ENCODE measurements around the gene SRCAP. TPM values are rescaled to one million over a fixed set of nuclear protein-coding genes. Genes with fewer than 3 reads are reported as not detected.

SRCAP gene
- total RNA-seq, 1 experiment from 2014 or later, result 13.2 TPM

DNA sequence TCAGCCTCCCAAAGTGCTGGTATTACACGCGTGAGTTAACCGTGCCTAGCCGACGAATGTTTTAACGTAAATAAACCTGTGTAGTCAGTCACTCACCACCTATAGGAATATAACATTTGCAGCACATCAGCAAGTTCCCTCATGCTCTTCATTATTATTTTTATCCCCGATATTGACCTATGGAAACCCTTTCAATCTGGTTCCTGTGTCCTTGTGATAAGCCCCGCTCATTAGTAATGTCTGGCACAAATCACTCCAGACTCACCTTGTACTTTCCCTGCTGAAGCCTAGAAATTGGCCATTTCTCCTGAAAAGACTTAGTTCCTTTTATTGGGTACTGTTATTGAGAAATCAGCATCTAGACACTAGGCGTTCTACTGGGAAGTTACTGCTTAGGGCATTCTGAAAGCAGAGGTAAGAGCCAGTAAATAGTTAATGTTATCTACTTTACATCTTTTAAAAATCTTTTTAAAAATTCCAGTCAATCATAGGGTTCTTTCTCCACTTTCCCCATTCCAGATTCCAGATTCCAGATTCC is 47.7 kb downstream of the SRCAP start:
- DNase-seq, result no peak
- Histone ChIP-seq H2AFZ (ENCODE audit: low read length) (no peak overlapping the region), H3K9me2 (replicated peaks; ENCODE audit: insufficient read depth, low read length) (no peaks in the 10 kb centered on the region), H3K4me2 (ENCODE audit: low read depth, low read length, poor library complexity, severe bottlenecking) (no peak overlapping the region), H3K27me3 (ENCODE audit: low read length) (no peaks in the 10 kb centered on the region), H3K4me3 (ENCODE audit: low read length) (no peak overlapping the region), H3K36me3 (ENCODE audit: insufficient read depth, low read length) (peaks cover 22% of the 10 kb centered on the region; the same call in 1 of the 2 replicates), H4K20me1 (ENCODE audit: insufficient read depth, low read depth, low read length) (0 out of 2 replicates have a peak, but pooled peaks cover 6% of the 10 kb centered on the region), H3K4me1 (ENCODE audit: low read length) (peaks cover 15% of the 10 kb centered on the region), H3K9ac (ENCODE audit: low read length) (no peak overlapping the region), H3K27ac (ENCODE audit: low read length) (peak overlapping the region; percentile 1; the same call in 1 of the 2 replicates), H3K79me2 (ENCODE audit: low read length) (peaks cover 24% of the 10 kb centered on the region), H3K9me3 (ENCODE audit: low read length) (no peaks in the 10 kb centered on the region)

DNA sequence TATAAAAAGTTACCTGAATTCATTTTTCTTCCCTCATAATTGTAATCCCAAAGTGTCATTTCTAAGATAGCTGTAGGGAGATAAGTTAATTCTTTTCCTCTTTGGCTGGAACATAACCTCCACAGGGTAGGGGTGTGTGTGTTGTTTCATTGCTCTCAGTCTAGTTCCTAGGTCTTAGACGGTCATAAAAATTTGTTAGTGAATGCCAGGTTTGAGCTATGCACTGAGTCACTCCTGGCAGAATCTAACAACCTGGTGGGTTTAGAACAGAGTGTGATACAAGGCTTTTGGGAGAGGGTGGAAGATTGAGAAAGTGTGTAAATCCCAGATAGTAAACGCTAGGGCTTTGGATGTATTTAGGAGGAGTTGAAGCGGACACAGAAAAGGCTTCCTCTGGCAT is 48.4 kb downstream of the SRCAP start:
- DNase-seq, result no peak
- Histone ChIP-seq H3K9ac (ENCODE audit: low read length) (peak overlapping the region; percentile 60), H3K79me2 (ENCODE audit: low read length) (peaks cover 24% of the 10 kb centered on the region), H4K20me1 (ENCODE audit: insufficient read depth, low read depth, low read length) (0 out of 2 replicates have a peak, but pooled peaks cover 6% of the 10 kb centered on the region), H3K36me3 (ENCODE audit: insufficient read depth, low read length) (peaks cover 16% of the 10 kb centered on the region; the same call in 1 of the 2 replicates), H2AFZ (ENCODE audit: low read length) (no peak overlapping the region; the same call in 1 of the 2 replicates), H3K27ac (ENCODE audit: low read length) (peak overlapping the region; percentile 1; the same call in 1 of the 2 replicates), H3K9me3 (ENCODE audit: low read length) (no peaks in the 10 kb centered on the region), H3K9me2 (replicated peaks; ENCODE audit: insufficient read depth, low read length) (no peaks in the 10 kb centered on the region), H3K27me3 (ENCODE audit: low read length) (no peaks in the 10 kb centered on the region), H3K4me3 (ENCODE audit: low read length) (peak overlapping the region; percentile 73; the same call in 1 of the 2 replicates), H3K4me1 (ENCODE audit: low read length) (peaks cover 15% of the 10 kb centered on the region), H3K4me2 (ENCODE audit: low read depth, low read length, poor library complexity, severe bottlenecking) (peak overlapping the region; percentile 63)

DNA sequence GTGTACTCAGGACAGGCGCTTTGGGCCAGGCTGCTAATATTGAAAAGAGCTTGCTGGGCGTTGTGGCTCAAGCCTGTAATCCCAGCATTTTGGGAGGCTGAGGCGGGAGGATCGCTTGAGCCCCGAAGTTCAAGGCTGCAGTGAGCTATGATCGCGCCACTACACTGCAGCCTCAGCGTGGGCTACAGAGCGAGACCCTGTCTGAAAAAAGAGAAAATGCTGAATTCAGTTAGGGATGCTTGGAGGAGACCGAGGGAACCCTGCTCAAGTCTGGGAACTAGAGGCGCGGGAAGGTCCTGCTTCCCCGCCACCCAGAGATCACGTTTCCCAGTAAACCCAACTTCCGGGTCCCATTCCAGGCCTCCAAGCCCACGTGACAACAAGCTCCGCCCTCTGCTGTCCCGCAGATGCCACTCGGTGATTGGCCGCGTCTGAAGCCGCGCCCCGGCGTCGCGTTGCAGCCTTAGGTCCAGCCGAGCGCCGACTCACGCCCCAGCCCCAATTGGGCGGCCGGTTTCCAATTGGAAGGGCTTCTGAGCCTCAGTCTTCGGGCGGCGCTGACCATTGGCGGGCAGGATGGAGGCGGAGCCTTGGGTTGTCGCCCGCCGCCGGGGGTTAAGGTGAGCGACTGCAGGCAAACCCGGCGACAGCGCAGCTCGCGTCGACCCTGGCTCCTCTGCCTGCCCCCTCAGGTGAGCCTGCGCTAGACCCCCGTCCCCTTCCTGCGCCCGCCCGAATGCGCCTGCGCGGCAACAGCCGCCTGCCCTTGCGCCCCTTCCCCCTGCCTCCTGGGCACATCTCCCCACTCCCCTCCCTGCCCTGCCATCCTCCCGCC is 49.0 kb downstream of the SRCAP start, which contains the start of gene PHKG2:
Gene PHKG2 (plus strand): TSS at position 627 of the 835 bp plus-strand sequence. CDS start 396 bp downstream, outside the sequence.
- Histone ChIP-seq H3K4me2 (ENCODE audit: low read depth, low read length, poor library complexity, severe bottlenecking) (peak within 1 kb of the TSS; percentile 69), H2AFZ (ENCODE audit: low read length) (no peak within 1 kb of the TSS; the same call in 1 of the 2 replicates), H3K9me3 (ENCODE audit: low read length) (no peaks in the 10 kb centered on the region), H4K20me1 (ENCODE audit: insufficient read depth, low read depth, low read length) (0 out of 2 replicates have a peak, but pooled peaks cover 6% of the 10 kb centered on the region), H3K27ac (ENCODE audit: low read length) (peak within 1 kb of the TSS; percentile 1; the same call in 1 of the 2 replicates), H3K79me2 (ENCODE audit: low read length) (peaks cover 24% of the 10 kb centered on the region), H3K9ac (ENCODE audit: low read length) (peak within 1 kb of the TSS; percentile 79), H3K27me3 (ENCODE audit: low read length) (no peaks in the 10 kb centered on the region), H3K4me1 (ENCODE audit: low read length) (peaks cover 15% of the 10 kb centered on the region), H3K4me3 (ENCODE audit: low read length) (peak within 1 kb of the TSS; percentile 73), H3K9me2 (replicated peaks; ENCODE audit: insufficient read depth, low read length) (no peaks in the 10 kb centered on the region), H3K36me3 (ENCODE audit: insufficient read depth, low read length) (peaks cover 15% of the 10 kb centered on the region; the same call in 1 of the 2 replicates)
- DNase-seq, result peak; percentile 99

DNA sequence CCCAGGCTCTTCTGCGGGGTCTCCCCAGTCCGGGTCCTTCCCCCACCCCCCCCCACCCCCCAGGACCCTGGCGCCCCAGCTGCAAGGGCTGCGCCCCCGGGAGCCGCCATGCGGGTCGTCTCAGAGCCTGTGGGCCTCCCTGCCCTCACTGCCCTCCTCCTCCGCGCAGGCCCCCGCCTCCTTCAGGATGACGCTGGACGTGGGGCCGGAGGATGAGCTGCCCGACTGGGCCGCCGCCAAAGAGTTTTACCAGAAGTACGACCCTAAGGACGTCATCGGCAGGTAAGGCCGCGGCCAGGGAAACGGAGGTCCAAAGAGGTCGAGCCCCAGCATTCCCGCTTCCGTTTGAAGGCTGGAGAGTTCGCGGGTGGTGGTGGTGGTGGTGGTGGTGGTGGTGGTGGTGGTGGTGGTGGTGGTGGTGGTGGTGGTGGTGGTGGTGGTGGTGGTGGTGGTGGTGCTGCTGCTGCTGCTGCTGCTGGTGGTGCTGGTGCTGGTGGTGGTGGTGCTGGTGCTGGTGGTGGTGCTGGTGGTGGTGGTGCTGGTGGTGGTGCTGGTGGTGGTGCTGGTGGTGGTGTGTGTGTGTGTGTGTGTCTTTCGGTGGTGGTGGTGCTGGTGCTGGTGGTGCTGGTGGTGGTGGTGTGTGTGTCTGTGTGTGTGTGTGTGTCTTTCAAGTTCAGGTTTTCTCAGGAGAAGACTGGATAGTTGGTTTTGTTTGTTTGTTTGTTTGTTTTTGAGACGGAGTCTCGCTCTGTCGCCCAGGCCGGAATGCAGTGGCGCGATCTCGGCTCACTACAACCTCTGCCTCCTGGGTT is 49.9 kb downstream of the SRCAP start:
- H3K9me3 ChIP-seq (ENCODE audit: low read length), result no peaks in the 10 kb centered on the region
- H4K20me1 ChIP-seq (ENCODE audit: insufficient read depth, low read depth, low read length), result 0 out of 2 replicates have a peak, but pooled peaks cover 6% of the 10 kb centered on the region
- DNase-seq, result peak; percentile 62
- H3K9ac ChIP-seq (ENCODE audit: low read length), result peak overlapping the region; percentile 79
- no peak overlapping the region for H3K27ac ChIP-seq (ENCODE audit: low read length)
- no peak overlapping the region for H2AFZ ChIP-seq (ENCODE audit: low read length)
- H3K4me3 ChIP-seq (ENCODE audit: low read length), result peak overlapping the region; percentile 73
- peaks cover 15% of the 10 kb centered on the region for H3K4me1 ChIP-seq (ENCODE audit: low read length)
- H3K36me3 ChIP-seq (ENCODE audit: insufficient read depth, low read length), result peaks cover 17% of the 10 kb centered on the region; the same call in 1 of the 2 replicates
- peaks cover 24% of the 10 kb centered on the region for H3K79me2 ChIP-seq (ENCODE audit: low read length)
- no peaks in the 10 kb centered on the region for H3K9me2 ChIP-seq (replicated peaks; ENCODE audit: insufficient read depth, low read length)
- no peaks in the 10 kb centered on the region for H3K27me3 ChIP-seq (ENCODE audit: low read length)
- peak overlapping the region; percentile 69 for H3K4me2 ChIP-seq (ENCODE audit: low read depth, low read length, poor library complexity, severe bottlenecking)

DNA sequence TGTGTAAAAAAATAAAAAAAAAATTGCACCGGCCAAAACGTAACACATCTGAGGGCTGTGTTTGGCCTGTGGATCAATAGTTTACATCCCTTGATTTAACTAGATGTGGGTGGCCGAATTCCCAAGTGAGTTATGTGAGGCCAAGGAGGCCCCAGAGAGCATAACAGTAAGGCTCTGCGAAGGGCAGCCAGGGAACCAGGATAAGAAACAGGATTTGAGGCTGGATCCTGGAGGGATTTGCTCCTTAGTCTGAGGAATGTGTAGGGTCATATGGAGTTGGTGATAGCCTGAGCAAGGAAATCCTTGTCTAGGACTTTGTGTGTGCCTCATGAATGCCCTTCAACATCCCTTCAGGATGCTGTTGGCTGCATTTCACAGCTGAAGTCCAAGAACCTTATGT is 51.2 kb downstream of the SRCAP start:
- peaks cover 15% of the 10 kb centered on the region for H3K4me1 ChIP-seq (ENCODE audit: low read length)
- no peak overlapping the region for H3K9ac ChIP-seq (ENCODE audit: low read length)
- no peaks in the 10 kb centered on the region for H3K9me3 ChIP-seq (ENCODE audit: low read length)
- no peak overlapping the region for H2AFZ ChIP-seq (ENCODE audit: low read length)
- H3K27ac ChIP-seq (ENCODE audit: low read length), result no peak overlapping the region
- 0 out of 2 replicates have a peak, but pooled peaks cover 6% of the 10 kb centered on the region for H4K20me1 ChIP-seq (ENCODE audit: insufficient read depth, low read depth, low read length)
- no peak for DNase-seq
- no peak overlapping the region for H3K4me2 ChIP-seq (ENCODE audit: low read depth, low read length, poor library complexity, severe bottlenecking)
- no peaks in the 10 kb centered on the region for H3K27me3 ChIP-seq (ENCODE audit: low read length)
- peaks cover 22% of the 10 kb centered on the region; the same call in 1 of the 2 replicates for H3K36me3 ChIP-seq (ENCODE audit: insufficient read depth, low read length)
- H3K9me2 ChIP-seq (replicated peaks; ENCODE audit: insufficient read depth, low read length), result no peaks in the 10 kb centered on the region
- no peak overlapping the region for H3K4me3 ChIP-seq (ENCODE audit: low read length)
- H3K79me2 ChIP-seq (ENCODE audit: low read length), result peaks cover 24% of the 10 kb centered on the region

DNA sequence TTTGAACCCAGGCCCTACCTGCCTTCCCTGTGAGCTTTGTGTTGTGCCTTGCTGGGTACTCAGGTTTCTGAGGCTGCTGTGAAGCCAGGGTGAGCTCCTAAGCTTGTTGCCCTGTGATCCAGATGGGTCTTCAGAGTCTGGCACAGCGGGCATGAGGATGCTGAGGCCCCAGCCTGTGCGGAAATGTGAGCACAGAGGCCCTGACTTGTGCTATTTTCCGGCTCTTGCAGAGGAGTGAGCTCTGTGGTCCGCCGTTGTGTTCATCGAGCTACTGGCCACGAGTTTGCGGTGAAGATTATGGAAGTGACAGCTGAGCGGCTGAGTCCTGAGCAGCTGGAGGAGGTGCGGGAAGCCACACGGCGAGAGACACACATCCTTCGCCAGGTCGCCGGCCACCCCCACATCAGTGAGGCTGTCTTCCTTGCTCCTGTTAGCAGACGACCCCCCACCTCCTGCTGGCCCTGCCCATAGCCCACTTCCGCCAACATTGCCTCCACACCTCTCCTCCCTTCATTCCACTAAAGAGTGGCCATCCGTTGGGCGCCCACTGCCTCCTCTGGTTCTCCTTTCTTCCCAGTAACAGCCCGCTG is 52.0 kb downstream of the SRCAP start:
- H3K27ac ChIP-seq (ENCODE audit: low read length), result no peak overlapping the region

DNA sequence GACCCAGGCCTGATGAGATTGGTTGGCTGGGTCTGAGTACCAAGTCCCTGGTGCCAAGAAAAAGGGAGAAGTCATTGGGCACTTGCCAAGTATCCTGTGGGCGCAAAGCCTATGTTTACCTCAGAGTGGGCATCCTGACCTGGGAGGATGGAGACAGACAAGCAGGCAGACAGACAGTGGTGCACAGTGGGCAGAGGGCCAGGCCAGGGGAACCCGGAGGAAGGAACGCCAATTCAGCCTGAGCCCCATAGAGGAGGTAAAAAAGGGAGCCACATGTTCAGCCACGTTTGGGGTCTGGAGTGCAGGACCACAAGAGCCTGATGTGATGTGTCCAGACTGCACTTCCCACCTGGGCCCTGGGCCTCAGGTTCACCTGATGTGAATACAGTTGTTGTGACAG is 54.6 kb downstream of the SRCAP start:
- DNase-seq, result no peak
- peaks cover 23% of the 10 kb centered on the region for H3K79me2 ChIP-seq (ENCODE audit: low read length)
- no peaks in the 10 kb centered on the region for H3K27me3 ChIP-seq (ENCODE audit: low read length)
- H3K9ac ChIP-seq (ENCODE audit: low read length), result no peak overlapping the region
- H3K4me3 ChIP-seq (ENCODE audit: low read length), result no peak overlapping the region
- 0 out of 2 replicates have a peak, but pooled peaks cover 6% of the 10 kb centered on the region for H4K20me1 ChIP-seq (ENCODE audit: insufficient read depth, low read depth, low read length)
- no peaks in the 10 kb centered on the region for H3K9me3 ChIP-seq (ENCODE audit: low read length)
- H2AFZ ChIP-seq (ENCODE audit: low read length), result no peak overlapping the region
- peaks cover 22% of the 10 kb centered on the region; the same call in 1 of the 2 replicates for H3K36me3 ChIP-seq (ENCODE audit: insufficient read depth, low read length)
- H3K9me2 ChIP-seq (replicated peaks; ENCODE audit: insufficient read depth, low read length), result no peaks in the 10 kb centered on the region
- peaks cover 9% of the 10 kb centered on the region for H3K4me1 ChIP-seq (ENCODE audit: low read length)
- no peak overlapping the region for H3K4me2 ChIP-seq (ENCODE audit: low read depth, low read length, poor library complexity, severe bottlenecking)
- H3K27ac ChIP-seq (ENCODE audit: low read length), result no peak overlapping the region

More for the DNA sequence above, 52.0 kb downstream of the SRCAP start:
- Histone ChIP-seq H3K4me3 (ENCODE audit: low read length) (no peak overlapping the region), H3K9ac (ENCODE audit: low read length) (no peak overlapping the region), H3K79me2 (ENCODE audit: low read length) (peaks cover 24% of the 10 kb centered on the region), H2AFZ (ENCODE audit: low read length) (no peak overlapping the region), H3K9me3 (ENCODE audit: low read length) (no peaks in the 10 kb centered on the region), H3K4me1 (ENCODE audit: low read length) (peaks cover 15% of the 10 kb centered on the region), H3K27me3 (ENCODE audit: low read length) (no peaks in the 10 kb centered on the region), H3K4me2 (ENCODE audit: low read depth, low read length, poor library complexity, severe bottlenecking) (no peak overlapping the region), H4K20me1 (ENCODE audit: insufficient read depth, low read depth, low read length) (0 out of 2 replicates have a peak, but pooled peaks cover 6% of the 10 kb centered on the region), H3K36me3 (ENCODE audit: insufficient read depth, low read length) (peaks cover 22% of the 10 kb centered on the region; the same call in 1 of the 2 replicates), H3K9me2 (replicated peaks; ENCODE audit: insufficient read depth, low read length) (no peaks in the 10 kb centered on the region)
- no peak for DNase-seq
